ENCODE results near the gene KLC1.
"Not testable (repeated sequence)": the region's sequence is repeated elsewhere in the genome, so short reads cannot be mapped to it uniquely, and the experiment has no call there.

The KLC1 gene

GRCh38 chr14:103684871-103685270 lies 55.9 kb downstream of the KLC1 start:
- TF ChIP-seq POLR2AphosphoS5 (IDR thresholded peaks at IDR 0.05; ENCODE audit: low read depth, low read length) (no peak), SPI1 (IDR thresholded peaks at IDR 0.05; ENCODE audit: low read depth, low read length) (no peak), POU2F2 (IDR thresholded peaks at IDR 0.05; ENCODE audit: low read depth, low read length) (no peak), TAF1 (IDR thresholded peaks at IDR 0.05; ENCODE audit: low read depth, low read length) (no peak), PAX5 (IDR thresholded peaks at IDR 0.05; ENCODE audit: insufficient read depth, low read length, severe bottlenecking) (no peak), POLR2A (IDR thresholded peaks at IDR 0.05; ENCODE audit: low read depth, low read length) (no peak)

GRCh38 chr14:103685276-103686211 lies 56.5 kb downstream of the KLC1 start:
- FAIRE-seq (no peak), DNase-seq (ENCODE audit: insufficient read length, low spot score) (no peak)
- no peak for TF ChIP-seq TAF1 (IDR thresholded peaks at IDR 0.05; ENCODE audit: low read depth, low read length)

More at GRCh38 chr14:103684871-103685270, 55.9 kb downstream of the KLC1 start:
- no peak for DNase-seq (ENCODE audit: insufficient read length, low spot score)
- FAIRE-seq, result no peak

GRCh38 chr14:103686831-103687485 lies 57.9 kb downstream of the KLC1 start:
- FAIRE-seq, result no peak
- no peak for TF ChIP-seq TAF1 (IDR thresholded peaks at IDR 0.05; ENCODE audit: low read depth, low read length)
- TF ChIP-seq POU2F2 (IDR thresholded peaks at IDR 0.05; ENCODE audit: low read depth, low read length), result no peak
- TF ChIP-seq POLR2A (IDR thresholded peaks at IDR 0.05; ENCODE audit: low read depth, low read length), result no peak
- no peak for TF ChIP-seq POLR2AphosphoS5 (IDR thresholded peaks at IDR 0.05; ENCODE audit: low read depth, low read length)
- TF ChIP-seq PAX5 (IDR thresholded peaks at IDR 0.05; ENCODE audit: insufficient read depth, low read length, severe bottlenecking), result no peak
- TF ChIP-seq SPI1 (IDR thresholded peaks at IDR 0.05; ENCODE audit: low read depth, low read length), result no peak
- DNase-seq (ENCODE audit: insufficient read length, low spot score), result no peak

GRCh38 chr14:103687712-103688111 lies 58.7 kb downstream of the KLC1 start:
- TF ChIP-seq TAF1 (IDR thresholded peaks at IDR 0.05; ENCODE audit: low read depth, low read length) (no peak), POU2F2 (IDR thresholded peaks at IDR 0.05; ENCODE audit: low read depth, low read length) (no peak), SPI1 (IDR thresholded peaks at IDR 0.05; ENCODE audit: low read depth, low read length) (no peak), POLR2A (IDR thresholded peaks at IDR 0.05; ENCODE audit: low read depth, low read length) (no peak), POLR2AphosphoS5 (IDR thresholded peaks at IDR 0.05; ENCODE audit: low read depth, low read length) (no peak), PAX5 (IDR thresholded peaks at IDR 0.05; ENCODE audit: insufficient read depth, low read length, severe bottlenecking) (no peak)
- DNase-seq (ENCODE audit: insufficient read length, low spot score) (no peak), FAIRE-seq (no peak)

GRCh38 chr14:103688441-103688840 lies 59.4 kb downstream of the KLC1 start:
- FAIRE-seq (peak; percentile 40), DNase-seq (ENCODE audit: insufficient read length, low spot score) (no peak)
- TF ChIP-seq PAX5 (IDR thresholded peaks at IDR 0.05; ENCODE audit: insufficient read depth, low read length, severe bottlenecking) (no peak), POLR2A (IDR thresholded peaks at IDR 0.05; ENCODE audit: low read depth, low read length) (no peak), SPI1 (IDR thresholded peaks at IDR 0.05; ENCODE audit: low read depth, low read length) (no peak), TAF1 (IDR thresholded peaks at IDR 0.05; ENCODE audit: low read depth, low read length) (no peak), POLR2AphosphoS5 (IDR thresholded peaks at IDR 0.05; ENCODE audit: low read depth, low read length) (no peak), POU2F2 (IDR thresholded peaks at IDR 0.05; ENCODE audit: low read depth, low read length) (no peak)

- FAIRE-seq, result peak; percentile 84
These were observed 60.2 kb downstream of the KLC1 start for GRCh38 chr14:103688906-103689902.

GRCh38 chr14:103690332-103690731 lies 61.3 kb downstream of the KLC1 start:
- no peak for DNase-seq (ENCODE audit: insufficient read length, low spot score)
- peak; percentile 67 for FAIRE-seq
- TF ChIP-seq POLR2A (IDR thresholded peaks at IDR 0.05; ENCODE audit: low read depth, low read length) (no peak), POLR2AphosphoS5 (IDR thresholded peaks at IDR 0.05; ENCODE audit: low read depth, low read length) (no peak)

More at GRCh38 chr14:103688906-103689902, 60.2 kb downstream of the KLC1 start:
- no peak for DNase-seq (ENCODE audit: insufficient read length, low spot score)
- peak; percentile 94; the same call in 1 of the 2 replicates for TF ChIP-seq POU2F2 (IDR thresholded peaks at IDR 0.05; ENCODE audit: low read depth, low read length)
- TF ChIP-seq SPI1 (IDR thresholded peaks at IDR 0.05; ENCODE audit: low read depth, low read length), result no peak; the same call in 1 of the 2 replicates
- TF ChIP-seq POLR2A (IDR thresholded peaks at IDR 0.05; ENCODE audit: low read depth, low read length), result peak; percentile 53; the same call in 1 of the 2 replicates
- TF ChIP-seq POLR2AphosphoS5 (IDR thresholded peaks at IDR 0.05; ENCODE audit: low read depth, low read length), result peak; percentile 68

- DNase-seq (ENCODE audit: insufficient read length, low spot score), result not testable (repeated sequence)
- FAIRE-seq, result peak; percentile 82
- TF ChIP-seq PAX5 (IDR thresholded peaks at IDR 0.05; ENCODE audit: insufficient read depth, low read length, severe bottlenecking), result peak; percentile 78
These were observed 62.6 kb downstream of the KLC1 start for GRCh38 chr14:103691655-103692054.

GRCh38 chr14:103692159-103692558 lies 63.1 kb downstream of the KLC1 start:
- TF ChIP-seq POLR2AphosphoS5 (IDR thresholded peaks at IDR 0.05; ENCODE audit: low read depth, low read length), result no peak
- TF ChIP-seq POLR2A (IDR thresholded peaks at IDR 0.05; ENCODE audit: low read depth, low read length), result no peak
- no peak for TF ChIP-seq TAF1 (IDR thresholded peaks at IDR 0.05; ENCODE audit: low read depth, low read length)
- no peak for TF ChIP-seq PAX5 (IDR thresholded peaks at IDR 0.05; ENCODE audit: insufficient read depth, low read length, severe bottlenecking)
- TF ChIP-seq POU2F2 (IDR thresholded peaks at IDR 0.05; ENCODE audit: low read depth, low read length), result no peak
- no peak for TF ChIP-seq SPI1 (IDR thresholded peaks at IDR 0.05; ENCODE audit: low read depth, low read length)
- DNase-seq (ENCODE audit: insufficient read length, low spot score), result no peak
- FAIRE-seq, result peak; percentile 91

Data from GM12891 (cell line).